KMS-11 (cell line): Measurements from ENCODE around the gene SLC45A3.

ENCODE experiments used
- H2AFZ ChIP-seq: fragments of 200-600 bp; sonication (generic); 2 replicates; pipeline ENCODE4 v1.6.1; 2016; ENCODE audit warnings: antibody characterized with exemption, mixed run types, low read depth
- H3K27ac ChIP-seq: fragments of 200-600 bp; sonication (generic); 2 replicates; pipeline ENCODE4 v1.6.1; 2016; ENCODE audit warnings: mild to moderate bottlenecking, mixed run types
- H3K27me3 ChIP-seq: fragments of 200-600 bp; sonication (generic); 2 replicates; pipeline ENCODE4 v1.6.1; 2017; ENCODE audit warnings: mild to moderate bottlenecking, low read depth, mixed run types, moderate library complexity; ENCODE audit not compliant: insufficient read depth
- H3K36me3 ChIP-seq: fragments of 200-600 bp; sonication (generic); 2 replicates; pipeline ENCODE4 v1.6.1; 2017; ENCODE audit warnings: mild to moderate bottlenecking, mixed run types; ENCODE audit not compliant: insufficient read depth
- H3K4me1 ChIP-seq: fragments of 200-600 bp; sonication (generic); 2 replicates; pipeline ENCODE4 v1.6.1; 2016; ENCODE audit warnings: mild to moderate bottlenecking, low read depth, mixed run types; ENCODE audit not compliant: poor library complexity, severe bottlenecking
- H3K4me2 ChIP-seq: fragments of 200-600 bp; sonication (generic); 2 replicates; pipeline ENCODE4 v1.7.0; 2016; ENCODE audit warnings: mild to moderate bottlenecking, mixed run types
- H3K4me3 ChIP-seq: fragments of 200-600 bp; sonication (generic); IDR thresholded peaks from 2 replicates; pipeline ENCODE4 v1.6.1; 2017; ENCODE audit warnings: low read depth, low read length, mixed read lengths; ENCODE audit not compliant: insufficient read depth
- H3K79me2 ChIP-seq: fragments of 200-600 bp; sonication (generic); 2 replicates; pipeline ENCODE4 v1.6.1; 2016; ENCODE audit warnings: low read depth, mixed run types; ENCODE audit not compliant: insufficient read depth
- H3K9ac ChIP-seq: fragments of 200-600 bp; sonication (generic); 2 replicates; pipeline ENCODE4 v1.6.1; 2016; ENCODE audit warnings: mild to moderate bottlenecking, mixed run types
- H4K20me1 ChIP-seq: fragments of 200-600 bp; sonication (generic); 2 replicates; pipeline ENCODE4 v1.6.1; 2016; ENCODE audit warnings: mild to moderate bottlenecking, mixed run types; ENCODE audit not compliant: insufficient read depth
- CTCF ChIP-seq: fragments of 200-600 bp; sonication (generic); conservative IDR thresholded peaks from 2 replicates; pipeline ENCODE4 v1.6.1; 2017; ENCODE audit warnings: low read depth, mild to moderate bottlenecking, antibody characterized with exemption, low read length, moderate library complexity, mixed read lengths

Gene SLC45A3

GRCh38 chr1:205667909-205668643, 12.2 kb downstream of the SLC45A3 start:
- no peaks in the 10 kb centered on the region for H3K36me3 ChIP-seq
- TF ChIP-seq CTCF, result no peak
- H3K79me2 ChIP-seq, result no peaks in the 10 kb centered on the region
- H3K27me3 ChIP-seq, result no peaks in the 10 kb centered on the region; the same call in 1 of the 2 replicates
- no peak overlapping the region for H2AFZ ChIP-seq
- H3K4me1 ChIP-seq, result peaks cover 12% of the 10 kb centered on the region
- H4K20me1 ChIP-seq, result no peaks in the 10 kb centered on the region; the same call in 1 of the 2 replicates
- no peak overlapping the region for H3K4me2 ChIP-seq
- no peak overlapping the region for H3K4me3 ChIP-seq
- no peak overlapping the region for H3K9ac ChIP-seq
- no peak overlapping the region for H3K27ac ChIP-seq

GRCh38 chr1:205666372-205667166, 13.7 kb downstream of the SLC45A3 start:
- Histone ChIP-seq H3K27me3 (peaks cover 6% of the 10 kb centered on the region; the same call in 1 of the 2 replicates), H3K4me2 (no peak overlapping the region), H4K20me1 (no peaks in the 10 kb centered on the region; the same call in 1 of the 2 replicates), H2AFZ (no peak overlapping the region), H3K36me3 (no peaks in the 10 kb centered on the region), H3K9ac (no peak overlapping the region), H3K4me1 (peaks cover 6% of the 10 kb centered on the region), H3K4me3 (no peak overlapping the region), H3K79me2 (no peaks in the 10 kb centered on the region), H3K27ac (no peak overlapping the region)
- no peak for TF ChIP-seq CTCF

DNA sequence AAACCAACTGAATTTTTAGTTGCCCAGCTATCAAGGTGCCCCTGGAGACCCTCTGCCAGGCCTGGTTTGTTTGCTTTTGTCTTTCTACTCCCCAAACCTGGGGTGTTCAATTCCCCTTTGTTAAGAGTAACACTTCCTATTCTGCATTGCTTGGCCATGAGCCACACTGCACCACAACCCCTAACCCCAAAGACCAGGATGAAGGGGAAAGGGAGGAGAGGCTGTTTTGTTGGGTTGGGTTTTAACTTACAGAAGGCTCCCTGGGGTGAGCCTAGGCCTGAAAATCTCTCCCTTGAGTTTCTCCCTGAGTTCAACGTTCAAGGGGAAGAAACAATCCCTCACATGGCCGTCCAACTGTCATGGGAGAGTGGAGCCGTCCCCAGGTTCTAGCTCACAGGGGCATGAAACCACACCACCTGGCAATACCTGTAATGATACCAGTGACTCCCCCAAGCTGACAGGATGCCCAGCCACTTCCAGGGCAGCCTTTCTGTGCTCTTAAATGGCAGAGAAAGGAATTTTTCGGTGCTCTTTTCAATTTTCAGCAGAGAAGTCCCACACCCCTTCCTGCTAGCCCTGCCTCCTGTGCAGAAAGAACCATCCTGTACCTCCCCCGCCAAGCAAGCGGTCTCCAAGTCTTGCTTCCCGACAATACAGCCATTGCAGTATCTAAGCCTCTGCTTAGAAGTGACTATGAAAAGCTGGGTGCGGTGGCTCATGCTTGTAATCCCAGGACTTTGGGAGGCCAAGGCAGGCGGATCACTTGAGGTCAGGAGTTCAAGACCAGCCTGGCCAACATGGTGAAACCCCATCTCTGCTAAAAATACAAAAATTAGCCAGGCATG, 14.9 kb downstream of the SLC45A3 start:
- H3K27ac ChIP-seq, result no peak overlapping the region

More for the DNA sequence above, 14.9 kb downstream of the SLC45A3 start:
- no peaks in the 10 kb centered on the region; the same call in 1 of the 2 replicates for H4K20me1 ChIP-seq
- peaks cover 11% of the 10 kb centered on the region; the same call in 1 of the 2 replicates for H3K27me3 ChIP-seq
- no peak for TF ChIP-seq CTCF
- no peak overlapping the region for H3K4me3 ChIP-seq
- no peak overlapping the region for H3K9ac ChIP-seq
- H3K4me2 ChIP-seq, result no peak overlapping the region
- no peaks in the 10 kb centered on the region for H3K36me3 ChIP-seq
- no peaks in the 10 kb centered on the region for H3K79me2 ChIP-seq
- no peaks in the 10 kb centered on the region for H3K4me1 ChIP-seq
- no peak overlapping the region for H2AFZ ChIP-seq
